ENCODE data around the gene FUT8.

- TF ChIP-seq CTCF (IDR thresholded peaks at IDR 0.05) (no peak), POLR2A (IDR thresholded peaks at IDR 0.05) (no peak)
These were observed 162.9 kb downstream of the FUT8 start for GRCh38 chr14:65575389-65575788.
